A549 (cell line): Measurements from ENCODE around the gene CXorf65. TPM values are rescaled to one million over a fixed set of nuclear protein-coding genes. Genes with fewer than 3 reads are reported as not detected.

Experiments used
- ATAC-seq, 2 experiments: fragments of 200-7000 bp in 1 of 2; fragments of >200 bp in 1 of 2; cut with Nextera tagmentation in 1 of 2; cut with Tn5 transposase in 1 of 2; 3 replicates each; pipeline versions ENCODE4 v1.8.0 to v1.9.1; 2018 to 2020; ENCODE audit warnings: mild to moderate bottlenecking in 1 of 2, moderate library complexity in 1 of 2
- CTCF ChIA-PET: fragments of 300-600 bp; sonication (Branson Sonifier 250); formaldehyde crosslinking; extraction: SDS; loops from one replicate; lab custom pipeline; 2021; ENCODE audit warnings: antibody characterized with exemption, inconsistent platforms; lab: Yijun Ruan, JAX
- POLR2A ChIA-PET: fragments of 350-600 bp; formaldehyde crosslinking; extraction: SDS; loops from one replicate; lab custom pipeline; 2021; ENCODE audit warnings: antibody characterized with exemption, inconsistent platforms; lab: Yijun Ruan, JAX
- DNase-seq, 2 experiments: peaks; one replicate each; pipeline versions ENCODE4 v3.0.0 to v3.0.0-alpha.2; 2011 to 2016; ENCODE audit warnings: low read depth in 1 of 2, low spot score in 1 of 2
- FAIRE-seq: peaks from 2 replicates; lab custom pipeline; 2011; peaks lifted over from hg19 to GRCh38; lab: Jason Lieb, UNC
- H3K27ac ChIP-seq, 2 experiments: fragments of >200 bp; sonication (Bioruptor Twin); formaldehyde crosslinking; 3 replicates each; pipeline ENCODE4 v1.5.1; 2016 to 2017
- H3K4me1 ChIP-seq: fragments of >200 bp; sonication (Bioruptor Twin); formaldehyde crosslinking; 3 replicates; pipeline ENCODE4 v1.6.1; 2016
- H3K4me2 ChIP-seq: fragments of >200 bp; sonication (Bioruptor Twin); formaldehyde crosslinking; 3 replicates; pipeline ENCODE4 v1.6.1; 2016
- H3K4me3 ChIP-seq: fragments of >200 bp; sonication (Bioruptor Twin); formaldehyde crosslinking; 3 replicates; pipeline ENCODE4 v1.5.1; 2016
- H3K9me3 ChIP-seq: fragments of >200 bp; sonication (Bioruptor Twin); formaldehyde crosslinking; 3 replicates; pipeline ENCODE4 v1.6.1; 2016
- BHLHE40 ChIP-seq: IDR thresholded peaks from 2 replicates; pipeline ENCODE4 v1.6.1; 2012; ENCODE audit warnings: low read depth, low read length, inconsistent platforms
- CHD2 ChIP-seq: fragments of 150-350 bp; IDR thresholded peaks from 2 replicates; pipeline ENCODE4 v1.6.1; 2014; ENCODE audit warnings: low read length; ENCODE audit not compliant: partially characterized antibody
- CHD4 ChIP-seq: fragments of 200-600 bp; sonication (generic); IDR thresholded peaks from 2 replicates; pipeline ENCODE4 v1.6.1; 2016; ENCODE audit warnings: antibody characterized with exemption, mild to moderate bottlenecking, borderline replicate concordance
- EHF ChIP-seq: fragments of 250-450 bp; sonication (Bioruptor Pico); IDR thresholded peaks from 2 replicates; pipeline ENCODE4 v1.5.0; 2020; ENCODE audit warnings: mild to moderate bottlenecking
- EP300 ChIP-seq, 2 experiments: fragments of >200 bp; sonication (Bioruptor Twin); formaldehyde crosslinking; IDR thresholded peaks; 2 replicates in 1 of 2; 3 replicates in 1 of 2; pipeline ENCODE4 v1.6.1; 2016 to 2017
- FOSB ChIP-seq: fragments of 250-450 bp; sonication (Bioruptor Pico); IDR thresholded peaks from 2 replicates; pipeline ENCODE4 v1.5.0; 2020; ENCODE audit warnings: mild to moderate bottlenecking, moderate library complexity
- FOXS1 ChIP-seq: fragments of 250-450 bp; sonication (Bioruptor Pico); IDR thresholded peaks from 2 replicates; pipeline ENCODE4 v1.5.0; 2020; ENCODE audit warnings: mild to moderate bottlenecking, moderate library complexity
- HDAC2 ChIP-seq: fragments of 200-600 bp; sonication (generic); IDR thresholded peaks from 2 replicates; pipeline ENCODE4 v1.6.1; 2016
- HEYL ChIP-seq: fragments of 250-450 bp; sonication (Bioruptor Pico); IDR thresholded peaks from 2 replicates; pipeline ENCODE4 v1.8.0; 2021; ENCODE audit warnings: mild to moderate bottlenecking, moderate library complexity
- HOXB5 ChIP-seq: fragments of 250-450 bp; sonication (Bioruptor Pico); IDR thresholded peaks from 2 replicates; pipeline ENCODE4 v1.5.0; 2020; ENCODE audit warnings: mild to moderate bottlenecking, moderate library complexity
- KDM1A ChIP-seq: fragments of 200-600 bp; sonication (generic); IDR thresholded peaks from 2 replicates; pipeline ENCODE4 v1.6.1; 2016; ENCODE audit warnings: low read depth, mild to moderate bottlenecking
- NPAS2 ChIP-seq: fragments of 250-450 bp; sonication (Bioruptor Pico); IDR thresholded peaks from 2 replicates; pipeline ENCODE4 v1.8.0; 2022; ENCODE audit warnings: mild to moderate bottlenecking, moderate library complexity, borderline replicate concordance
- PHF8 ChIP-seq: fragments of 200-600 bp; sonication (generic); IDR thresholded peaks from 2 replicates; pipeline ENCODE4 v1.6.1; 2016; ENCODE audit warnings: low read depth, mild to moderate bottlenecking, antibody characterized with exemption, moderate library complexity, borderline replicate concordance
- POLR2AphosphoS2 ChIP-seq: conservative IDR thresholded peaks from 2 replicates; pipeline ENCODE4 v1.6.1; 2012; ENCODE audit warnings: low read length, improper control_type of control experiment, inconsistent platforms
- RCOR1 ChIP-seq: fragments of 150-350 bp; IDR thresholded peaks from 2 replicates; pipeline ENCODE4 v1.6.1; 2014; ENCODE audit warnings: antibody characterized with exemption, low read length, low read depth
- RFX5 ChIP-seq: fragments of 450-650 bp; IDR thresholded peaks from 2 replicates; pipeline ENCODE4 v1.7.1; 2014; ENCODE audit warnings: antibody characterized with exemption, mild to moderate bottlenecking, moderate library complexity
- RNF2 ChIP-seq: fragments of 200-600 bp; sonication (generic); IDR thresholded peaks from 2 replicates; pipeline ENCODE4 v1.6.1; 2016; ENCODE audit warnings: low read depth, mild to moderate bottlenecking, antibody characterized with exemption, moderate library complexity, borderline replicate concordance
- SMC3 ChIP-seq: fragments of >200 bp; sonication (Bioruptor Twin); formaldehyde crosslinking; IDR thresholded peaks from 3 replicates; pipeline ENCODE4 v1.6.1; 2018; ENCODE audit warnings: inconsistent platforms
- SREBF2 ChIP-seq: fragments of 450-650 bp; IDR thresholded peaks from 2 replicates; pipeline ENCODE4 v1.6.1; 2014; ENCODE audit warnings: mild to moderate bottlenecking, moderate library complexity
- TFCP2L1 ChIP-seq: fragments of 250-450 bp; sonication (Bioruptor Pico); IDR thresholded peaks from 2 replicates; pipeline ENCODE4 v1.5.0; 2021; ENCODE audit warnings: mild to moderate bottlenecking
- TP53 ChIP-seq: fragments of 250-450 bp; sonication (Bioruptor Pico); IDR thresholded peaks from 2 replicates; pipeline ENCODE4 v1.5.0; 2021; ENCODE audit warnings: mild to moderate bottlenecking, moderate library complexity
- ZC3H11A ChIP-seq: fragments of 450-650 bp; IDR thresholded peaks from 2 replicates; pipeline ENCODE4 v1.6.1; 2014; ENCODE audit warnings: antibody characterized with exemption, mild to moderate bottlenecking
- ZFP36 ChIP-seq: fragments of 450-650 bp; IDR thresholded peaks from 2 replicates; pipeline ENCODE4 v1.6.1; 2014; ENCODE audit warnings: borderline replicate concordance; ENCODE audit not compliant: partially characterized antibody
- WGBS: methylation state at CpG from one replicate; pipeline ENCODE4 v1.1.6; 2017; ENCODE audit errors: missing lambda C conversion rate; 5-methylcytosine and 5-hydroxymethylcytosine counted together
- polyA plus RNA-seq, 4 experiments: library from polyadenylated mRNA; depleted of rRNA in 3 of 4; stranded (reverse); fragments of >200 nt; fragmentation: RNase III in 1 of 4; extraction: RNeasy Plus Mini Kit Qiagen cat#74134 plus additional on column Dnase treatment in 1 of 4; gene quantifications; 2 replicates in 3 of 4; 3 replicates in 1 of 4; pipeline ENCODE4 v1.2.3, GENCODE V29; 2011 to 2017
- TF ChIP-seq, protein P1 (sequence below): fragments of >200 bp; sonication (Bioruptor Twin); formaldehyde crosslinking; IDR thresholded peaks from 3 replicates; pipeline ENCODE4 v1.5.1; 2016
- TF ChIP-seq, protein P2 (sequence below): fragments of 450-650 bp; IDR thresholded peaks from 2 replicates; pipeline ENCODE4 v1.6.1; 2014; ENCODE audit warnings: antibody characterized with exemption
- TF ChIP-seq, protein P3 (sequence below): IDR thresholded peaks from 2 replicates; pipeline ENCODE4 v1.6.1; 2012; ENCODE audit warnings: low read depth, borderline replicate concordance
- TF ChIP-seq, protein P4 (sequence below): fragments of 250-450 bp; sonication (Bioruptor Pico); IDR thresholded peaks from 2 replicates; pipeline ENCODE4 v1.5.0; 2020; ENCODE audit warnings: low read depth, mild to moderate bottlenecking, moderate library complexity
- TF ChIP-seq, protein P5 (sequence below): IDR thresholded peaks from 2 replicates; pipeline ENCODE4 v1.6.1; 2012
- TF ChIP-seq, protein P6 (sequence below): fragments of 150-350 bp; IDR thresholded peaks from 2 replicates; pipeline ENCODE4 v1.6.1; 2014; ENCODE audit warnings: low read depth, mild to moderate bottlenecking, low read length
- TF ChIP-seq, protein P7 (sequence below): fragments of 200-600 bp; sonication (generic); IDR thresholded peaks from 2 replicates; pipeline ENCODE4 v1.6.1; 2016; ENCODE audit warnings: antibody characterized with exemption, mild to moderate bottlenecking, moderate library complexity

CXorf65 gene
- polyA plus RNA-seq, 2 of the 4 experiments (the other 2 are of a cell fraction) = not detected

DNA sequence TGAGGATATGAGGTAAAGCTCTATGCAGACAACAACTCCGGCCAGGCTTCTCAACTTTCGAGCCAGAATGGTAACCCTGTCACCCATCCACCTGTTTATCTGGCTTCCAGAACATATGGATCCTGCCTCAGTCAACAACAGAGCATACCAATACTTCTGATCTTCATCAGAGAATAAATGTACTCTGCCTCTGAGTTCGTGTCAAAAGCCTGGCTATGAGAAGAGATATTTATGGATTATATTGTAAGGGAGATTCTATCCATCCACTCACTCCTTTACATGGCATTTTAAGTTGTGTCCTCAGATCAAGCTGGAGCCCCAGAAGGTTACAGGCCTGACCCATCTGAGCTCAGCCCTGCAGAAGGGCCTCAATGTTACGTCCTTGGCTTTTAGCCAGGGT, 20.6 kb downstream of the CXorf65 start:
- FAIRE-seq (no peak), DNase-seq (no peak), ATAC-seq (no peak)
- TF ChIP-seq POLR2AphosphoS2 (no peak), TFCP2L1 (CRISPR knock-in tag) (no peak), CHD2 (no peak), EP300 (IDR thresholded peaks at IDR 0.05) (no peak), NPAS2 (no peak), RCOR1 (no peak), RFX5 (no peak), FOSB (CRISPR knock-in tag) (no peak), ZC3H11A (no peak), BHLHE40 (no peak), SREBF2 (no peak), ZFP36 (no peak)
- TF ChIP-seq, protein P1, sequence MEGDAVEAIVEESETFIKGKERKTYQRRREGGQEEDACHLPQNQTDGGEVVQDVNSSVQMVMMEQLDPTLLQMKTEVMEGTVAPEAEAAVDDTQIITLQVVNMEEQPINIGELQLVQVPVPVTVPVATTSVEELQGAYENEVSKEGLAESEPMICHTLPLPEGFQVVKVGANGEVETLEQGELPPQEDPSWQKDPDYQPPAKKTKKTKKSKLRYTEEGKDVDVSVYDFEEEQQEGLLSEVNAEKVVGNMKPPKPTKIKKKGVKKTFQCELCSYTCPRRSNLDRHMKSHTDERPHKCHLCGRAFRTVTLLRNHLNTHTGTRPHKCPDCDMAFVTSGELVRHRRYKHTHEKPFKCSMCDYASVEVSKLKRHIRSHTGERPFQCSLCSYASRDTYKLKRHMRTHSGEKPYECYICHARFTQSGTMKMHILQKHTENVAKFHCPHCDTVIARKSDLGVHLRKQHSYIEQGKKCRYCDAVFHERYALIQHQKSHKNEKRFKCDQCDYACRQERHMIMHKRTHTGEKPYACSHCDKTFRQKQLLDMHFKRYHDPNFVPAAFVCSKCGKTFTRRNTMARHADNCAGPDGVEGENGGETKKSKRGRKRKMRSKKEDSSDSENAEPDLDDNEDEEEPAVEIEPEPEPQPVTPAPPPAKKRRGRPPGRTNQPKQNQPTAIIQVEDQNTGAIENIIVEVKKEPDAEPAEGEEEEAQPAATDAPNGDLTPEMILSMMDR = no peak
- TF ChIP-seq, protein P2, sequence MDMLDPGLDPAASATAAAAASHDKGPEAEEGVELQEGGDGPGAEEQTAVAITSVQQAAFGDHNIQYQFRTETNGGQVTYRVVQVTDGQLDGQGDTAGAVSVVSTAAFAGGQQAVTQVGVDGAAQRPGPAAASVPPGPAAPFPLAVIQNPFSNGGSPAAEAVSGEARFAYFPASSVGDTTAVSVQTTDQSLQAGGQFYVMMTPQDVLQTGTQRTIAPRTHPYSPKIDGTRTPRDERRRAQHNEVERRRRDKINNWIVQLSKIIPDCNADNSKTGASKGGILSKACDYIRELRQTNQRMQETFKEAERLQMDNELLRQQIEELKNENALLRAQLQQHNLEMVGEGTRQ = no peak
- TF ChIP-seq, protein P3, sequence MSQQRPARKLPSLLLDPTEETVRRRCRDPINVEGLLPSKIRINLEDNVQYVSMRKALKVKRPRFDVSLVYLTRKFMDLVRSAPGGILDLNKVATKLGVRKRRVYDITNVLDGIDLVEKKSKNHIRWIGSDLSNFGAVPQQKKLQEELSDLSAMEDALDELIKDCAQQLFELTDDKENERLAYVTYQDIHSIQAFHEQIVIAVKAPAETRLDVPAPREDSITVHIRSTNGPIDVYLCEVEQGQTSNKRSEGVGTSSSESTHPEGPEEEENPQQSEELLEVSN = no peak
- Histone ChIP-seq H3K4me2 (no peak overlapping the region), H3K4me3 (no peak overlapping the region), H3K9me3 (no peaks in the 10 kb centered on the region), H3K4me1 (peaks cover 20% of the 10 kb centered on the region; the same call in 2 of the 3 replicates), H3K27ac (no peak overlapping the region)
- ChIA-PET CTCF (interaction anchor here (1.6 kb wide), 1 partner anchor 14 kb away, joined by 5 read pairs; no protein-coding TSS in a partner anchor), POLR2A (no interaction called here)
- 52% methylated on average over 4 of the region's 4 CpGs for WGBS

DNA sequence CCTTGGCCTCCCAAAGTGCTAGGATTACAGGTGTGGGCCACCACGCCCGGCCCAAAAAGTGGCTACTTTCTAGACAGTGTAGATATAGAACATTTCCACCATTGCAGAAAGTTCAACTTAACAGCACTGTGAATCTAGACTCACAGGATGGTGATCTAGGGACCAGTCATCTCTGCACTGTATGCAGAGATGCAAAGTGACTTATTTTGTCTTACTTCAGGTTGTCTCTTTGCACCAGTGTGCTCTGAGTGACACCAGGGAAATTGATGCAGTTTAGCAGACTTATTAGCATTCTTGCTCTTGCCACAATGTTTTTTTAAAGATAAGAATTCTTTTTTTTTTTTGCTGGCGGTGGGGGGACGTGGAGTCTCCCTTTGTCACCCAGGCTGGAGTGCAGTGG, 23.7 kb downstream of the CXorf65 start:
- no peak overlapping the region; the same call in 2 of the 3 replicates for H3K4me2 ChIP-seq
- H3K4me3 ChIP-seq = no peak overlapping the region
- WGBS = 93% methylated on average over 4 of the region's 4 CpGs
- H3K4me1 ChIP-seq = peaks cover 20% of the 10 kb centered on the region; the same call in 2 of the 3 replicates
- DNase-seq = no peak
- no peaks in the 10 kb centered on the region for H3K9me3 ChIP-seq
- peak overlapping the region in 1 of 2 experiments; percentile 53; a peak in 2 of 6 replicates for H3K27ac ChIP-seq
- POLR2A ChIA-PET = interaction anchor here (1.3 kb wide), 1 partner anchor 35 kb away, joined by 3 read pairs; the partner anchor contains the start of gene MED12
- no peak for ATAC-seq
- CTCF ChIA-PET = no interaction called here
- FAIRE-seq = no peak
- TF ChIP-seq, protein P4, sequence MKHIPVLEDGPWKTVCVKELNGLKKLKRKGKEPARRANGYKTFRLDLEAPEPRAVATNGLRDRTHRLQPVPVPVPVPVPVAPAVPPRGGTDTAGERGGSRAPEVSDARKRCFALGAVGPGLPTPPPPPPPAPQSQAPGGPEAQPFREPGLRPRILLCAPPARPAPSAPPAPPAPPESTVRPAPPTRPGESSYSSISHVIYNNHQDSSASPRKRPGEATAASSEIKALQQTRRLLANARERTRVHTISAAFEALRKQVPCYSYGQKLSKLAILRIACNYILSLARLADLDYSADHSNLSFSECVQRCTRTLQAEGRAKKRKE = no peak
- TF ChIP-seq CHD4 (no peak), FOSB (CRISPR knock-in tag) (no peak), PHF8 (no peak), SMC3 (no peak), RNF2 (no peak), TP53 (CRISPR knock-in tag) (no peak), FOXS1 (CRISPR knock-in tag) (no peak), EHF (no peak), HEYL (CRISPR knock-in tag) (no peak), KDM1A (no peak), HDAC2 (no peak), RCOR1 (no peak), HOXB5 (no peak)
- TF ChIP-seq, protein P5, sequence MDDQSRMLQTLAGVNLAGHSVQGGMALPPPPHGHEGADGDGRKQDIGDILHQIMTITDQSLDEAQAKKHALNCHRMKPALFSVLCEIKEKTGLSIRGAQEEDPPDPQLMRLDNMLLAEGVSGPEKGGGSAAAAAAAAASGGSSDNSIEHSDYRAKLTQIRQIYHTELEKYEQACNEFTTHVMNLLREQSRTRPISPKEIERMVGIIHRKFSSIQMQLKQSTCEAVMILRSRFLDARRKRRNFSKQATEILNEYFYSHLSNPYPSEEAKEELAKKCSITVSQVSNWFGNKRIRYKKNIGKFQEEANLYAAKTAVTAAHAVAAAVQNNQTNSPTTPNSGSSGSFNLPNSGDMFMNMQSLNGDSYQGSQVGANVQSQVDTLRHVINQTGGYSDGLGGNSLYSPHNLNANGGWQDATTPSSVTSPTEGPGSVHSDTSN = no peak
- TF ChIP-seq, protein P6, sequence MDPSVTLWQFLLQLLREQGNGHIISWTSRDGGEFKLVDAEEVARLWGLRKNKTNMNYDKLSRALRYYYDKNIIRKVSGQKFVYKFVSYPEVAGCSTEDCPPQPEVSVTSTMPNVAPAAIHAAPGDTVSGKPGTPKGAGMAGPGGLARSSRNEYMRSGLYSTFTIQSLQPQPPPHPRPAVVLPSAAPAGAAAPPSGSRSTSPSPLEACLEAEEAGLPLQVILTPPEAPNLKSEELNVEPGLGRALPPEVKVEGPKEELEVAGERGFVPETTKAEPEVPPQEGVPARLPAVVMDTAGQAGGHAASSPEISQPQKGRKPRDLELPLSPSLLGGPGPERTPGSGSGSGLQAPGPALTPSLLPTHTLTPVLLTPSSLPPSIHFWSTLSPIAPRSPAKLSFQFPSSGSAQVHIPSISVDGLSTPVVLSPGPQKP = no peak
- TF ChIP-seq, protein P7, sequence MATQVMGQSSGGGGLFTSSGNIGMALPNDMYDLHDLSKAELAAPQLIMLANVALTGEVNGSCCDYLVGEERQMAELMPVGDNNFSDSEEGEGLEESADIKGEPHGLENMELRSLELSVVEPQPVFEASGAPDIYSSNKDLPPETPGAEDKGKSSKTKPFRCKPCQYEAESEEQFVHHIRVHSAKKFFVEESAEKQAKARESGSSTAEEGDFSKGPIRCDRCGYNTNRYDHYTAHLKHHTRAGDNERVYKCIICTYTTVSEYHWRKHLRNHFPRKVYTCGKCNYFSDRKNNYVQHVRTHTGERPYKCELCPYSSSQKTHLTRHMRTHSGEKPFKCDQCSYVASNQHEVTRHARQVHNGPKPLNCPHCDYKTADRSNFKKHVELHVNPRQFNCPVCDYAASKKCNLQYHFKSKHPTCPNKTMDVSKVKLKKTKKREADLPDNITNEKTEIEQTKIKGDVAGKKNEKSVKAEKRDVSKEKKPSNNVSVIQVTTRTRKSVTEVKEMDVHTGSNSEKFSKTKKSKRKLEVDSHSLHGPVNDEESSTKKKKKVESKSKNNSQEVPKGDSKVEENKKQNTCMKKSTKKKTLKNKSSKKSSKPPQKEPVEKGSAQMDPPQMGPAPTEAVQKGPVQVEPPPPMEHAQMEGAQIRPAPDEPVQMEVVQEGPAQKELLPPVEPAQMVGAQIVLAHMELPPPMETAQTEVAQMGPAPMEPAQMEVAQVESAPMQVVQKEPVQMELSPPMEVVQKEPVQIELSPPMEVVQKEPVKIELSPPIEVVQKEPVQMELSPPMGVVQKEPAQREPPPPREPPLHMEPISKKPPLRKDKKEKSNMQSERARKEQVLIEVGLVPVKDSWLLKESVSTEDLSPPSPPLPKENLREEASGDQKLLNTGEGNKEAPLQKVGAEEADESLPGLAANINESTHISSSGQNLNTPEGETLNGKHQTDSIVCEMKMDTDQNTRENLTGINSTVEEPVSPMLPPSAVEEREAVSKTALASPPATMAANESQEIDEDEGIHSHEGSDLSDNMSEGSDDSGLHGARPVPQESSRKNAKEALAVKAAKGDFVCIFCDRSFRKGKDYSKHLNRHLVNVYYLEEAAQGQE = no peak
